HG02571 (cell line): ENCODE data around the gene HEPACAM.
A peak's percentile ranks its signal among the peaks of the same experiment; 100 is the strongest.
"Not testable (repeated sequence)": the region's sequence is repeated elsewhere in the genome, so short reads cannot be mapped to it uniquely, and the experiment has no call there.

Source experiments
- ATAC-seq: cut with Tn5 transposase; IDR thresholded peaks from one replicate; pipeline ENCODE4 v1.9.1; 2021; ENCODE audit warnings: mild to moderate bottlenecking, moderate library complexity; ENCODE audit not compliant: unreplicated experiment

Gene HEPACAM, protein sequence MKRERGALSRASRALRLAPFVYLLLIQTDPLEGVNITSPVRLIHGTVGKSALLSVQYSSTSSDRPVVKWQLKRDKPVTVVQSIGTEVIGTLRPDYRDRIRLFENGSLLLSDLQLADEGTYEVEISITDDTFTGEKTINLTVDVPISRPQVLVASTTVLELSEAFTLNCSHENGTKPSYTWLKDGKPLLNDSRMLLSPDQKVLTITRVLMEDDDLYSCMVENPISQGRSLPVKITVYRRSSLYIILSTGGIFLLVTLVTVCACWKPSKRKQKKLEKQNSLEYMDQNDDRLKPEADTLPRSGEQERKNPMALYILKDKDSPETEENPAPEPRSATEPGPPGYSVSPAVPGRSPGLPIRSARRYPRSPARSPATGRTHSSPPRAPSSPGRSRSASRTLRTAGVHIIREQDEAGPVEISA

DNA sequence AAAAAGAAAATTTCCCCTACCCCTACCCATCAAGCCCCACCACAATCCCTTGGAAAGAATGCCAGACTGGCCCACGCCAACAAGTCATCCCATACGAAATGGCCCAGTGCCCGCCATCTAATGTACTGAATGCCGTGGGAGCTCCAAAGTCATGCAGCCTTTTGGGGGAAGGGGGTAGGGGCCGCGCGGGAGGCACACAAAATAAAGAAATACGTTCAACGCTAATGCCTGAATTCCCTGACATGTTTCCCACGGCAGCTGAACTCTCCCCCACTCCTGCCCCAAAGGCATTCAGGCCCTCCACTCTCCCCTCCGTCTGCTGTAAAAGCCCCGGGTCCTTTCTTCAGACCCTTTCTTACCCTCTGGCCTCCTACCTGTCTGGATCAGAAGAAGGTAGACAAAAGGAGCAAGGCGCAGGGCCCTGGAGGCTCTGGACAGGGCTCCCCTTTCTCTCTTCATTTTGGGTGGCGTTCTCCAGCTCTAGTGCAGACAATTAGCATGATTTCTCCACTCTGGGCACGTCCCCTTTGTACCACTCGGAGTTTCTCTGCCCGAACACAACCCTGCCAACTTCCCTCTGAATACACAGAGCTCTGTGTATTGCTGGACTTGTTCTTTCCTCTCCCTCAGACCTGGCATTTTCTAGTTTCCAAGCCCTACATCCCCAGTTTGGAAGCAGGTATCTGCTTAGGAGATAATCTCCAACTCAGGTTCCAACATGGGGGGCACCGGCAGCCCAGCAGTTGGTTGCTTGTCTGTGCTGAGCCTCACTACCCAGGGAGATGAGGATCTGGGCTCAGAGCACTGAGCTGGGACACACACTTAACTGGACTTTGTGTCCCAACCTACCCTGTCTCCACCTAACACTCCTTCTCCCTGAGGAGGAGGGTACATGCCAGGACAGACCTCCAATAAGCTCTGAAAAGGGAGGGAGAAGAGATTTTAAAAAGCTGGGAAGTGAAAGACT, at the start of gene HEPACAM:
Gene HEPACAM, minus strand, starts transcription at position 500 of the 967 bp plus-strand sequence. Its CDS starts 41 bp downstream, at position 459.
- ATAC-seq, result no peak

DNA sequence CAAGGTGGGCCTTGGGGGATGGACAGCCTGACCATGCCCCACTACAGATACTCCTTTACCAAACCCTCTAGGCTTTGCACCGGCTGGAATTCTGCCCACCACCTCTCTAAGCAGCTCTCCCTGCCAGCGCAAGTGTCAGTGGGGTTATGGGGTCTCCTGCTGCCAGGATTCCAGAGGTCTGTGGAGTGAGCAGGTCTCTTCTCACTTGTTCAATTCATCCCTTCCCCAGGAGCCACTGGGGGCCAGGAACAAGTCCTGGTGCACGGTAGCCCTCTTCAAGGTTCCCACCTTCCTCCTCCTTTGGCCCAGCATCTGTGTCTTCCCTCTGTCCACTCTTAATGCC, 48.6 kb upstream of the HEPACAM start:
- ATAC-seq, result no peak

DNA sequence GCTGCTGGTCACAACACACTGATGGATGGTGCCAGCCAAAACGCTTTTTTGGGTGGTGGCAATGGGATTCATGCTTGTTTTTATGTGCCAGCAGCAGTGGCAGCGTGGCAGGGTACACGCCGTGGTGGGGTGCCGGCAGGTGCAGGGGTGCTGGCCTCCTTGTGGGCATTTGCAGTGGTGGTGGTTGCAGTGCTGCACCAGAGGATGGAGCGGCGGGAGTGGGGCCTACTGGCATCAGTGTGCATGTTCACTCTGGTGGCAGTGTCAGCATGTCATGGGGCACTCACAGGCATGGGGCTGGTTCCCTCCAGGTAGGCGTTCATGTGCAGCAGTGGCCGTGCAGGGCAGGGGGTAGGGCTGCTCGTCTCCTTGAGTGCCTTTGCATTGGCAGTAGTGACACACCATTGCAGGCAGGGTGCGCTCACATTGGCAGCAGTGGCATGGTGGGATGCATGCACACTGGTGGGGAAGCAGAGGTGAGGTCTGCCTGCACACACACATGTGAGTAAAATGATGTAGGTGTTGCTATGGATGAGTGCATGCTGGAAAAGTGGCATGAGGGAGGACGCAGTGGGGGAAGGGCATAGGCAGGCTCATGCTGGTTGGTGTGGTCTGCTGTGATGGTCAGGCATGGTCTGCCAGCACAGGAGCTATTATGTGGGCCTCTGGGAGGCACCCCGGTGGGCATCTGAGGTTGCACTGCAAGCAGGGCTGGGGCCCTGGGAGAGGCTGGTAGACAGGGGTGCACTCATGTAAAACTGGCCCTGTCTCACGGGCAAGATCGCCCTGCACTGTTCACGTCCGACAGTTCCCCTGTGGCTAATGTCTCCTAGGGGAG, 48.0 kb upstream of the HEPACAM start:
- ATAC-seq, result no peak

DNA sequence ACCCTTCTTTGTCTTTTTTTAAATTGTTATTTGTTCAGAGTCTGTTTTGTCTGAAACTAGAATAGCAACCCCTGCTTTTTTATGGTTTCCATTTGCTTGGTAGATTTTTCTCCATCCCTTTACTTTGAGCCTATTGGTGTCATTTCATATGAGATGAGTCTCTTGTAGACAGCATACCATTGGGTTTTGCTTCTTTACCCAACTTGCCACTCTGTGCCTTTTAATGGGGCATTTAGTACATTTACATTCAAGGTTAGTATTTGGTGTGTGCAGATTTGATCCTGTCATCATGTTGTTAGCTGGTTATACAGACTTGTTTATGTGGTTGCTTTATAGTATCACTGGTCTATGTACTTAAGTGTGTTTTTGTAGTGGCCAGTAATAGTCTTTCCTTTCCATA, 46.2 kb upstream of the HEPACAM start:
- no peak for ATAC-seq

DNA sequence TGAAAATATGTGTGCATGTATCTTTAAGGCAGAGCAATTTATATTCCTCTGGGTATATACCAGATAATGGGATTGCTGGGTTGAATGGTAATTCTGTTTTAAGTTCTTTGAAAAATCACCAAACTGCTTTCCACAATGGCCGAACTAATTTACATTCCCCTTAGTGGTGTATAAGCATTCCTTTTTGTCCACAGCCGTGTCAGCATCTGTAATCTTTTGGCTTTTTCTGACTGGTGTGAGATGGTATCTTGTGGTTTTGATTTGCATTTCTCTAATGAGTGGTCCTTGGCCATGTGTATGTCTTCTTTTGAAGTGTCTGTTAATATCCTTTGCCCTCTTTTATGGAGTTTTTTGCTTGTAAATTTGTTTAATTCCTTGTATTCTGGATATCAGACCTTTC, 42.5 kb upstream of the HEPACAM start:
- ATAC-seq, result no peak

DNA sequence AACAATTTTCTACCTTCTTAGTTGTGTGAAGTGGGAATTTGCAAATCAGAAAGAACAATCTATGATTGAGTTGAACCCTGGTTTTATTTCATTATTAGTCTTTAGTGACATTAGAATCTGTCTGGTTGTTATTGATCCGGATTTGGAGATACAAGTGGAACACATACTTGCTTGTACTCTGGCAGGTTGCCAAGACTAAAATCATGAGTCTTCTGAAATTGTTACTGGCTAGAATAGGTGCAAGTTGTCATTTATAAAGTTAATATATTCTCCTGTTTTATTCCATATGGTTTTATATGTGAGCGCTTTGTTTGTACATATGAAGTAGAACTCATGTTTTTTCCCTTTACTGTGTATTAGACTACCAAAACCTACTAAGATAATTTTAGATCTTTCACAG, 41.2 kb upstream of the HEPACAM start:
- no peak for ATAC-seq

DNA sequence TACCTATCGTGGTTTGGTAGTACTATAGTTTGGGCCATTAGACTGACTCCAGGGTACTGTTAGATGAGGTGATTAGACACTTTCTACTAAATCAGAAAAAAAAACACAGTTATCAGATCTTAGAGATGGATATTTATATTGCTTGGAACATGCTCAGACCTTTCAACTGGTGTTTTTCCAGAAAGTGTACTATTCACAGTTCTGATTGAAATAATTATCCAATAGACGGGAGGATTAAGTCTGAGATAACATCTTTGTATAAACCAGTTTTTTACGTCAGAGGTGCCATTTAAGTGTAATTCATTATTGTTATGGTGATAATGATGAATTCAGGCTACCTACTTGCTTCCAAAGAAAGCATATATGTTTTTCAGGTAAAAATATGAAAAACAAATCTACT, 40.7 kb upstream of the HEPACAM start:
- ATAC-seq, result no peak

DNA sequence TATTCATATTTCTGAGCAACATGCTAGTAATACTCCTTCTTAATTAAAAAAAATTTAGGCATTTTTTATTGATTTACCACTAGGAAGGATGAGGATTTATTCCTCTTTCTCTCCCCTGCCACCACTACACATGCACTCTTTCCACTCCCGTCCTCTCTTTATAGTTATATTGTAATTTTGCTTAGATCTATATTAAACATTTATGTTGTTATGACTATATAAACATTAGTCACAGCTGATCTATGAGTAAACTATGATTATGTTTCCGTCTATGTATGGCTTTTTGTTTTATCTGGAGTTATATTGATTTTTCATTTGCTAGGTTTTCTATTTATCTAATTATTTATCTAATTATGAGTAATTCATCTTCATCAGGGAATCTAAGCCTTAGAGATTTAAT, 36.0 kb upstream of the HEPACAM start:
- ATAC-seq, result no peak

DNA sequence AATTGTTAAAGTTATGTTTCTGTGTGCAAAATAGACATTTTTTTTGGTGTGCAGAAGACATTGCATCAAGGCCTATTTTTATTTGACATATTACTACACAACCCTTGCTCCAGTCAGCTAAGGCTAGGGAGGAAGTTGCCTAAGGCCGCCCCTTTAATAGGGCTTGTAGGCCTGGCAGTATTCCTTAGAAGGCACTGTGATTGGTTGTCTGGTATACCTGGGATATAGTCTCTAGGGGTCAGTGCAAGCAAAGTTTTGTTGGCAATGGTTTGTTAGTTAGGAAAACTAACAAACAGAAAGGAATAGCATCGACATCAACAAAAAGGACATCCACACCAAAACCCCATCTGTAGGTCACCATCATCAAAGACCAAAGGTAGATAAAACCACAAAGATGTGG, 35.1 kb upstream of the HEPACAM start:
- ATAC-seq, result no peak

DNA sequence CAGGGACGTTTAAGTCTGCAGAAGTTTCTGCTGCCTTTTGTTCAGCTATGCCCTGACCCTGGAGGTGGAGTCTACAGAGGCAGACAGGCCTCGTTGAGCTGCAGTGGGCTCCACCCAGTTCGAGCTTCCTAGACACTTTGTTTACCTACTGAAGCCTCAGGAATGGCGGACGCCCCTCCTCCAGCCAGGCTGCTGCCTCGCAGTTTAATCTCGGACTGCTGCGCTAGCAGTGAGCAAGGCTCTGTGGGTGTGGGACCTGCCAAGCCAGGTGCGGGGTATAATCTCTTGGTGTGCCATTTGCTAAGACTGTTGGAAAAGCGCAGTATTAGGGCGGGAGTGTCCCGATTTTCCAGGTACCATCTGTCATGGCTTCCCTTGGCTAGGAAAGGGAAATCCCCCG, 32.4 kb upstream of the HEPACAM start:
- not testable (repeated sequence) for ATAC-seq

DNA sequence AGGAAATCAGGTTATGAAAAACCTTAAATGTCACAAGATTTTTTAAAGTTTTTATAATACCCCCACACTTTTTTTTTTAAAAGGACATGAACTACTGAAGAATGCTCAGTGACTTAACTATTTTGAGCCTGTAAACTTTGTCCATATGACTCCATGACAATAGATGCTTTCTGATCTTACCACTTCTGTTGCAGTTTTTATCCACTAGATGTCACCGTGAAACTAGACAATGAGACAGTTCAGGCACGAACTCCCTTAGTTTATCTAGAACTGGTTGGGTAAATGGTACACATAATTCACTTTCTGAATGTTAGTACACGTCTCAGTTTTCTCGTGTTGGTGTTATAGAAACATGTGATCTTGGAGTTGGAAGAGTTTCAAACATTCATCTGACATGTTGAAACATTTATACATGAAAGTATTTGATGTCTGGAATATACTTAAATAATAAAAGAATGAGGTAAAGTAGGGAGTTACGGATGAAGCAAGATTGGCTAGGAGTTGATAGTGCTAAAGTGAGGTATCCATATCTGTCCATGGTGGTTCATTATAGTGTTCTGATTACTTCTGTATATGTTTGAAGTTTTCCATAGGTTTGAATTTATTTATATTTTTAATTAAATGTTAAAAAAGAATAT, 26.2 kb upstream of the HEPACAM start:
- ATAC-seq, result no peak

DNA sequence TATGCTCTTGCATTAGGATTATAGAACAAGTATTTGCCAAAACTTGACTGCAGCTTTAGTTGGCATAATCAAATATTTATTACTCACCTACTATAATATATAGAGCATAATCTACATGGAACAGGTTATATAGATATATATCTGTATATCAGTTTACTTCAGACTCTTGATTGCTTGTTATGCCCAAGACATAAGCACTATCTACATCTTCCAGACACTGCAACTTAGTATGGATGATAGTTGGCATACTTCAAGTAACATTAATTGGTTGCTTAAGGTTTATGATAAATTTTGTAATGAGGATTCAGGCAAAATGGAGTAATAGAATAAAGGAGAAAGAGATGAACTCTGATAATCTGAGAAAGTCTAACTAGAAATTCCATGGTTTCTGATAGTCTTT, 19.2 kb upstream of the HEPACAM start:
- no peak for ATAC-seq

DNA sequence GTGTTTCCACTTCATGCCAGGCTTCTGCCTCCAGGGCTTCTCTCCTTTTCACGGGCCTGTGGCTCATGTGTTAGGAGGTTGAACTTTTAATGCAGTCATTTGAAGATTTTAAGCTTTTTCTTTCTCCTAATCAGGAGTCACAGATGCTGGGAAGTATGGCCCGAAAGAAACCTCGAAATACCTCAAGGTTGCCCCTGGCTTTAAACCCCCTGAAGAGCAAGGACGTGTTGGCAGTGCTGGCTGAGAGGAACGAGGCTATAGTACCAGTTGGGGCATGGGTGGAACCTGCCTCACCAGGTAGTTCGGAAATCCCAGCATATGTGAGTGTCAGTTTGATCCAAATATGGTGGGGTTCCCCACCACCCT, 18.7 kb upstream of the HEPACAM start:
- no peak for ATAC-seq

DNA sequence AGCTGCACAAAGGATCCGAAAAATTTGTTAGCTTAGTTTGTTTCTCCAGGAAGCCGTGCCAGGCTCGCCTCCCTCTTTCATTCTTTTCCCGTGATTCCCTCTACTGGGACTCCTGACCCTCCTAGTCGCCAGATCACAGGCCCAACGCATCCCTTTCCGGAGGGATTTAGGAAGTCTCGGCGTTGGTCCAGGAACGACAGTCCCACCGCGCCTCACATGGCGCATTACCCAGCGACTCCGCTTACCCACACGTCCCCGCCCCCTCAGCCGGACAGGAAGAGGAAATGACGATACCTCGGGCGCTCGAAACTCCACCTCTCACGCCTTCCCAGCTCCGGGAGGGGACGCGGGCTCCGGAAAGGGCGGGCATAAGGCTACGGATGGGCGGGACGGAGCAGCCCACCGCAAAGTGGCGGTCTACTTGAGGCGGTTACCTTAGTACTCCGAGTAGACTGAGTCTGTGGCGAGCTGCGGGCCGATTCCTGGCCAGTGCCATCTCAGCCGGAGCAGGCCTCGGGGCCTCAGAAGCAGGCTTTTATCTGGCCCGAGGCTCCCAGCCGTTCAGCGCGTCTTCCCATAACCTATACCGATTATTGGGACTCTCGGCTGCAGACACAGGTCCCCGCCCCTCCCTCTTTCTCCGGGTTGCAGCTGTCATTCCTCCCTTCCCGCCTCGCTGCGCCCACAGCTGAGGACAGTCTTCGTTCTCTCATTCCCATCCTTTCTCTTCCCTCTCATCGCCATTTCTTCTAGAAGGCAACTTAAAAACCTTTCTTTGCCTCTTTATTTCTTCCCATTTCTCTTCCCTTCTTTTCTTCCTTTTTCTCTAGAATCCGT, 18.1 kb upstream of the HEPACAM start, which contains the start of gene CCDC15:
Gene CCDC15, plus strand, starts transcription at position 450 of the 837 bp plus-strand sequence. CDS start 531 bp downstream, outside the sequence.
- peak; percentile 100 for ATAC-seq

DNA sequence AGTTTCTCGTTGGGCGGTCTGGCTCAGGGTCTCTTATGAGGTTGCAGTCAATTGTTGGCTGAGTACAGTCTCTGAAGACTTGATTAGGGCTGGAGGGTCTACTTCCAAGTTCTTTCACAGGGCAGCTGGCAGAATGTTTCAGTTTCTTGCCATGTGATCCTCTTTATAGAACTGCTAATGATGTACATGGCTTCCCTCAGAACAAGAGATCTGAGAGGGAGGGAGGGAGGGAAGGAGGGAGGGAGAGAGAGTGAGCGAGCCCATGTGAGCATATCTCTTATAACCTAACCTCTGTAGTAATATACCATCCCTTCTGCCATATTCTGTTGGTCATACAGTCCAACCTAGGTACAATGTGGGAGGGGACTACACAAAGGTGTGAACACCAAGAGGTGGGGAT, 15.5 kb upstream of the HEPACAM start:
- no peak for ATAC-seq

DNA sequence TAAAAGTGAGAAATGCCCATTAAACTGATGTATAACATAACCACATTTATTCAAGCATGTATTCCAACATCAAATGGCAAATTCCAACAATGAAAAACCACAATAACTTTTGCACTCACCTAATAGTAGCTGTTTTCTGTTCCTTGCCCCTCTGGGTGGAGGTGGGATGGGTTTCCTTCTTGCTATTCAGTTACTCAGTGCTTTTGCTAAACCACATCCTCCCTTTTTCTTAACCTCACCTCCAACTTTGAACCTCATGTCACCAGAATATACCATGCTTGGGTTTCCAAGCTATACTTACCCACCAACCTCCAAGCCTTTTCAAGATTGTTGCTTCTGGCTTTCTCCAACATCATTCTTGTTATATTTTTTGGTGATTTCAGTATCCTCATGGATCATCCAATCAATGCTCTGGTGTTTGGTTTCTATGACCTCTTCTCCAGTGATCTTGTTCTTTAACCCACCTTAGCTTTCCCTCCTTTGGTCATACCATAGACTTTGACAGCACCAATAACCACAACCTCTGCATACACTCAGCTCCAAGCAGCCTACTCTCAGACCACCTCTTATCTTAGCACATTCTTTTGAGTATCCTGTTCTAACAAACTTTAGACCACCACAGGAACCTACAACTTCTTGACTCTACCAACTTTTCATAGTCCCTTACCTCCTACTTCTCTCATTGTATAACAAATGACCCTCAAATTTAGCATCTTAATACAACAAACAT, 14.9 kb upstream of the HEPACAM start:
- no peak for ATAC-seq

DNA sequence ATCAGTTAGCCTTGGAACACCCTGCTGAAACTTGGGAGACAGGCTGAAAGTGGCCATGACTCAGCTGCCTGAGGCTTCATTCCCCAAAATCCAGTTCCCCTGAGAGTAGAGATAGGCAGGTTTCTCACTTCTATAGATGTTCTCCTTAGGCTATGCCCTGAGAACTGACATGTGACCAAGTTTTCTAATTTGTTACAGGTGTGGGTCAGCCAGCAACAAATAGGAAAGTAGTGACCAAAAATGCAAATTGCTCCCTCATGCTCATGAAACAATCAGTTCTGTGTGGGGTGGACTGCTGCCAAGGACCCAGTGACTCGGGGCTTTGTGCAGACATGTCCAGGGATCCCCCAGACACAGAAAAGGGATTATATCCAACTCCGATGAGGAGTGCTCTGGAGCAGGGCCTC, 10.9 kb upstream of the HEPACAM start:
- no peak for ATAC-seq

DNA sequence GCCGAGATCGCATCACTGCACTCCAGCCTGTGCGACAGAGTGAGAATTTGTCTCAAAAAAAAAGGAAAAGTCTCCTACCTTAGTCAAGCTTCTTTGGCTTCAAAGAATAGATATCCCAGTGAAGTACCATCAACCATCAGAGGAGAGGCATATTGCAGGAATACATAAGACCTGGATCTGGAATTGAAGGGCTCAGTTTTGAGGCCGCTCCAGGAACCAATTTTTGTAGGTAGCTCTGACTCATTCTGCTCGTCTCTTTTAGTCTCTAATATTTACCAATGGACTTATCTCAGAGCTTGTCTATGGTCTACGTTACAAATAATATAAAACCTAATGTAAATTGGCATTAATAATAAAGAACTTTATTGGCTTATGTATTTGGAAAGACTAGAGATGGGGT, 10.0 kb upstream of the HEPACAM start:
- no peak for ATAC-seq

DNA sequence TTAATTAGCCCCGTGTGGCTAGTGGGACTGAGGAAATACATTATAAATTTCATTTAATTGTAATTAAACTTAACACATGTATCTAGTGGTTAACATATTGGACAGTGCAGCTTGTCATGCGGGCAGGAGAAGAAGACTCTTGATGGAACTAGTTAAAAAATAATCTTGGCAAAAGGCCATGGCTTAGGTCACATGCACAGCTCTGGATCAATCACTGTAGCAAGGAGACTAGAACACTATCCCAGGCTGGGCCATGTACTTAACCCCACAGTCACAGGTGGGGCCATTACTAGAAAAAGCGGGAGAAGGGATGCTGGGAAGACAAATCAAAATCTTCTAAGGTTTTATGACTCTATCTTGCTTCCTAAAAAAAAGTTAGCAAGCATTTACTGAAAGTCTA, 8.7 kb upstream of the HEPACAM start:
- no peak for ATAC-seq
